Measurements from ENCODE around the gene PRRX2. TPM values are rescaled to one million over a fixed set of nuclear protein-coding genes. Genes with fewer than 3 reads are reported as not detected.
A peak's percentile ranks its signal among the peaks of the same experiment; 100 is the strongest.
"Not testable (repeated sequence)": the region's sequence is repeated elsewhere in the genome, so short reads cannot be mapped to it uniquely, and the experiment has no call there.

PRRX2 gene
- polyA plus RNA-seq, 10 donors = 1.7 to 9.3 (median 3.9) TPM

DNA sequence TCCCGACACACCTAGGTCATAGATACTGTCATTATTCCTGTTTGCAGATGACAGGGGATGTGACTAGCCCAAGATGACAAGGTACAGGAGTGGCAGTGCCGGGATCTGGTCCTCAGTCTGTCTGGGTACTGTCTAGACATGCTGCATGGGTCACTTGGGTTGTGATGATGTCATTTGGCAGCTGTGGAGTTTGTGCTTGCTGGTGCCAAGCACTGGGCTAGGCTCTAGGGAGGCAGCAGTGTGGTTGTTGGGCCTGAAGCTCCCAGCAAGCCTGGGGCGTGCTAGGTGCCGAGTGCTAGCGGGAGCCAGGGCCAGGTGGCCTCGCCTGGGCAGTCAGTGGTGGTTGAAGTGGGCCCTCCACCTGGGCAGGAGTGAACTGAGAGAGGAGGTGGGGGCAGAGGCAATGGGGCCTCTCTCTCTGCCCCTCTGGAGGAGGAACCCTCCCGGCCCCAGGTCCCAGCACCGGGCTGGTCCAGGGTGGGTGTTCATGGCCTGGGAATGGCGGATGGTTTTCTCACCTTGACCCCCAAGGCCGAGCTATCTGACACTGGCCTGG lies 14.7 kb upstream of the PRRX2 start:
- no peak for DNase-seq

DNA sequence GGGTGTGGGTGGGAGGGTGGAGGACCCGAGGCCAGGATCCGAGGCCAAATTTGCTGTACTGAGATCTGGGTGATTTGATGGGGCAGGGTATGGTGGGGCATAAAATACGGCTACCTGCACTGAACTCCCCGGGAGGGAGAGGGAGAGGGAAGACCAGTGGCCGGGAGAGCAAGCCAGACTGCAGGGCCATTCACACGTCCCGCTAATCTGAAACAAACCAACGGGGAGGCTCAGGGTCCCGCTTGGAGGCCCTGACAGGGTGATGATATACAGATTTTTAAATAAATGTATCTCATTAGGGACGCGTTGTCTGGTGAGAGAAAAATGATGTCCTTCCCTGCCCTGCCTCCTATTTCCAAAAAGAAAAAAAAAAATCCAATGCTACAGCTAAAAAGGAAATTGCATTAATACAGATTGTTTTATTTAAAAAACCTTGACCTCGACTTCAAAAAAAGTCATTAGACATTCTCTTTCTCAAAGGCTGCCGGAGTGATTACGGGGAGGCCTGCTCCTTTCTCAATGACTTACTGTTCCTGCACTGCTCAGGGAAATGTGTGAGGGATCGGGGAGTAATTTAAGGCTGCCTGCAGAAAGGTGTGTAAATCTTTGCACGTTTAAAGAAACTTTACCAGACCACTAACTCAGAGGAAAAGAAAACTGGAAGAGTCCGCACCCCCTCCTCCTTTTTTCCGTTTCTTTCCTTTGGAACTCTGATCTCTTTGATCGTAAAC lies 11.5 kb upstream of the PRRX2 start:
- DNase-seq = no peak

DNA sequence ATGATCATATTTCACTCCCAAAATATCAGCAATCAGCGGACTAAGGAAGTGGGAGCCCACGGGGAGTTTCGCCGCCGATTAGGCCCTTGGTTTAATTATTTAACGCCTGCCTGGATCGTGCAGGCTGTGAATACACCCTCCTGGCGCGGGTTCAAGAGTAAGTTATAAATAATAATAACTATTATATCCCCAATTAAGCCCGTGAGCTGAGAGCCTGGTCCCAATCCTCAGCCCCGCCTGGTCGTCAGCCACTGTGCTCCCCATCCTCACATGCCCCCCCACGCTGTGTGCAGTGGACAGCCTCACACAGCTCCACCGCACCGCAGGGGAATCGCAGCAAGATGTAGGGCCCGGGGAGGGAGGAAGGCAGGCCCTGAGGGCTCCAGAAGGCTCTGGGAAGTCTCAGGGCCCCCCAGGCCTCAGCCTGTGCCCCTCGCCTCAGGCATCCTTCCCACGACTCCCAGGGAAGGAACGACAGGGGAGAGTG lies 10.8 kb upstream of the PRRX2 start:
- no peak for DNase-seq

DNA sequence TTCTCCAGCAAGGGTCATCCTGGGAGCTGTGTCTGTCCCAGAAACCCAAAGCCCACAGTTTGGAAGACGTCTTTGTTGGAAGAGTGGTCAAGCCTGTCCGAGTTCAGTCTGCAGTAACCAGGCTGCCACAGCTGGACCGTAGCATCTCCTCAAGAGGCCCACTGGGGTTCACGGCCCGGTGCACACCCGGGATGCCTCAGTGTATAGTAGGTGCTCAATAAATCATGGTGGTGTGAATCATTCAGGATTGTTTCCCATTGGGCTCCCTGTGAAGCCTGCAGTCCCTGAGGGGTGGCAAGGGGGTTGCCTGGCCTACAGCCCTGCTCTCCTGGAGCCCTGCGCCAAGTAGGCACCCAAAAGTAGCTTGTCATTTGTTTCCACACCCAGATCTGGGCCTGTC lies 10.3 kb upstream of the PRRX2 start:
- DNase-seq = no peak

DNA sequence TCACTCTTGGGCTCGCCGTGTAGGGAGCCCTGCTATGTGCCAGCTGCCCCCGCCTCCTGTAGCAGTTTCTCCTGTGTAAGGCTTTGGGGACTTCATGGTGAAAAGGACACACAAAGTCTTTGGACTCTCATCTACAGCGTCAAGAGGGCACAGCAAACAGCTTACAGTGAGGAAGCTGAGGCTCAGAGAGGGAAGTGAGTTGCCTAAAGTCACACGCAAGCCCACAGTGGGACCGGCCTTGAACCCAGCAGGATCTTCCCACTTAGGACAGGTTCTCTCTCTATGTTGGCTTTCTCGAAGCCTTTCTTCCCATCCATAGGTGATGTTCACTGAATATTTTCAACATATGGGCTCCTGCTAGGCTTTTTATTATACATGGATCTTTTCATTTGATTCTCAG lies 9.8 kb upstream of the PRRX2 start:
- no peak for DNase-seq

DNA sequence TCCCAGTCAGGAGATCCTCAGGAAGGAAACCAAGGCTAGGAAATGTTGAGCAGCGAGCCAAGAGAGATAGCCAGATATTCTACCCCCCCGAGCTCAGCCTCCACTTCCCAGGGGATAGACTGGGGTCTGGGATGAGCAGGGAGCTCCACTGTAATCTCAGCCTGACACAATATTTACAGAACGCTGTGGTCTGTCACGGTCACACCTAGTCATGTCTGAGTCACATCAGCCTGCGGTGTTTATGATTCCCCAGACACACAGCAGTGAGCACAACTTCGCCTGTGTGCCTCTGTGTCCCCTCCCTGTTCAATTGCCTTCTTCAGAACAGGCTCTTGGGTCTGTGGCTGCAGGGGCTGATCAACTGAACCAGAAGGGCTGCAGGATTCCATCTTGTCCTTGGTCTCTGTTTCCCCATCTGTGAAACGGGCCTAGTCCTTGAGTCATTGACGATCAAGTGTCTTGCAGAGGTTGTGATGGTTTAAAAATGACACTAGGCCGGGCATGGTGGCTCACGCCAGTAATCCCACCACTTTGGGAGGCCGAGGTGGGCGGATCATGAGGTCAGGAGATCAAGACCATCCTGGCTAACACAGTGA lies 8.6 kb upstream of the PRRX2 start:
- peak in 1 of 3 donors; percentile 68 for DNase-seq

DNA sequence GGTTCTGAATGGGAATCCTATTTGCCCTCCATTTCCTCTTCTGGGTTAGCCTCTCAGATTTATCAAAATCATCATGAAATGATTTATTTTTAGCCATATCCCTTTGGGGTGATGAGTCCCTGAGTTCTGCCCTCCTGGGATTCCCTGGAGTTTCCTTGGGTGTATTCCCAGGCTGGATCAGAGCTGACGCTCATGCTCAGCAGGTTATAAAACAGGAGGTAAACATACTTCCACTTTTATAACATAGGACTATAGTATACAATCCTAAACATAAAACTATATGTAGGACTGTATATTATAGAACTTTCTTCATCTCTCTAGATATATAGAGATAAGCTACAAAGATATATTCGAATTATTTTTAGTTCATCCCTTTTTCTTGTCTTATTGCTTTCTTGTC lies 4.4 kb upstream of the PRRX2 start:
- no peak for DNase-seq

DNA sequence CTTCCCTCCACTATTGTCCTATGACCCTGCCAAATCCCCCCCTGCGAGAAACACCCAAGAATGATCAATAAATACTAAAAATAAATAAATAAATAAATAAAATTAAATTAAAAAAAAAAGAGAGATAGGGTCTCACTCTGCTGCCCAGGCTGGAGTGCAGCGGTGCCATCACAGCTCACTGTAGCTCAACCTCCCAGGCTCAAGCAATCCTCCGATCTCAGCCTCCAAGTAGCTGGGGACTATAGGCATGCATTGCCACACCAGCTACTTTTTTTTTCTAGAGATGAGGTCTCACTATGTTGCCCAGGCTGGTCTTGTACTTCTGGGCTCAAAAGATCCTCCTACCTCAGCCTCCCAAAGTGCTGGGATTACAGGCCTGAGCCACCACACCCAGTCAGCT lies 3.2 kb upstream of the PRRX2 start:
- not testable (repeated sequence) for DNase-seq

DNA sequence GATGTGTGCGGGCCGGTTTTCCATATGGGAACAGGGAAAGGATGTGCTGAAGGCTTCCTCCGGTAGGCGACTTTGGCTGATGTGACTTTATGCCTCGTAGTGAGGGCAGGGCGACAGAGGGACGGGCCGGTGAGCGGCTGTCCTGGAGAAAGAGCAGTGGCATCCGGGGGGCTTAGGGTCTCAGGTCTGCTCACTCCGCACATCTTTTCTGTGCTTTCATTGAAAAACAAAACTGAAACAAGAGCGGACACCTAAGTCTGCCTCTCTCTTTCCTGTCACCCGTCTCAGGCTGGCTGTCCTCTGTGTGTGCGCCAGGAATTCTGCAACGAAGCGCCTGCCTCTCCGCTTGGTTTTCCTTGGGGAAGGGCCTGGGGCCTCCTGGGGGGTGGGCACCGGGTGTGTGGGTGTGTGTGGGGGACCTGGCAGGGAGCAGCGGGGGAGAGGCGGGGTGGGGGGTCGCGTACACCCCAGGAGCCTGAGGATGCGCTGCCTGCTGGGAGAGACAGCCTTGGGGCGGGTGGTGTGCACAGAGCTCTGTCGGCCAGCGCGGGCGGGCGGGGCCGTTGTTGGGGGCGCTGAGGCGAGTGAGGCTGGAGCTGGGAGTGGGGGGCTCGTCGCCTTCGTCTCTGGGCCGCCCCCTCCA lies 580 bp upstream of the PRRX2 start:
- peak in 1 of 3 donors; percentile 37 for DNase-seq

DNA sequence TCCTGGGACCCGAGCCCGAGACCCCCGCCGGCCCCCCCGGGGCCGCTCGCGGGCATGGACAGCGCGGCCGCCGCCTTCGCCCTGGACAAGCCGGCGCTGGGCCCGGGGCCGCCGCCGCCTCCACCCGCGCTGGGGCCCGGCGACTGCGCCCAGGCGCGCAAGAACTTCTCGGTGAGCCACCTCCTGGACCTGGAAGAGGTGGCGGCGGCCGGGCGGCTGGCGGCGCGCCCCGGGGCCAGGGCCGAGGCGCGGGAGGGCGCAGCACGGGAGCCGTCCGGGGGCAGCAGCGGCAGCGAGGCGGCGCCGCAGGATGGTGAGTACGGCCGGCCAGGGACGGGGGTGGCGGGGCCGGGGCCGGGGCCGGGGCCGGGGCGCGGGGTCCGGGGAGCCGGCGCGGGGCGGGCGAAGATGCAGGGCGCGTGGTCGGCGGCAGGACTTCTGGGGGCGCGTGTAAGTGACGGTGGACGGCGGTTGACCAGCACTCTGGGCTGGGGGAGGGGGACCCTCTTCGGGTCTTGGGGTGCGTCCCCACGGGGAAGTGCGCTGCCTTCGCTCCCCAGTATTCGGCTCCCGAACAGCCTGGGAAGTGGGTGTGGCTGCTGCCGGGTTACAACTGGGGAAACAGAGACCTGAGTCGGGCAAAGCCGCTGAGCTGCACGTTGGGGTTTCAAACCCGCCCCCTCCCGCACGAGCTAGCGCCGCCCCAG lies 520 bp downstream of the PRRX2 start:
- DNase-seq = no peak

DNA sequence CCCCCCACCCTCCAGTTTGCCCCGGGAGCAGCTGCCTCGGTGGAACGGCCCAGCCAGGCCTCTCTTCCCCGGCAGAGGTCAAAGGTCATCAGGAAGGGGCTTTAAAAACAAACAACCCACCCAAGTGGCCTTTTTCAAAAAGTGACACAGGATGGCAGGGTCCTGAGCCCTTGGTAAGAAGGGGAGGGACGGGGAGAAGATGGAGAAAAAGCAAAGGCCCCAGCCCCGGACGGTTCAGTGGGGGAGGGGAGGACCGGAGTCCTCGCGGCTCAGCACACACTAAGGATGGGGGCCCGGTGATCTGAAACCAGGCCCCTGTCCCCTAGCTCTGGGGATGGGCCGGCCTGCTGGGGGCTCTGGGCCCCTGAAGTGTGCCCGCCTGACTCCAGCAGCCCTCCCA lies 1.1 kb downstream of the PRRX2 start:
- DNase-seq = no peak

DNA sequence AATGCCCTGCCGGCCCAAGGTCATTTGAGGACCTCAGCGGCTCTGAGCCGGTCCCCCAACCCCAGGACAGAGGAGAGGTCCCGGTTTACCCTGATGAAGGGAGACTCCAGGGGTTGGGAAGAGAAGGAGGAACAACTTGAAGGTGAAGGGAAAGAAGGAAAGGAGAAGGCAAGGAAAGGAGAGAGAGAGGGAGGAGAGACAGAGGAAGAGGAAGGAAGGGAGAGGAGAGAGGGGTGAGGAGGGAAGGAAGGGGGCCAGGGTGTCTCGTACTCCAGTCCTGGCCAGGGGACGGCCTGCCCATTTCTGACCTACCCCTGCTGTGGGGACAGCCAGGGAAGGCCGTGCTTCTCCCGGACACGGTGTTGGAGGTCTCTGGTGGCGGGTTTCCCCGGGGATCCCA lies 1.9 kb downstream of the PRRX2 start:
- DNase-seq = no peak

DNA sequence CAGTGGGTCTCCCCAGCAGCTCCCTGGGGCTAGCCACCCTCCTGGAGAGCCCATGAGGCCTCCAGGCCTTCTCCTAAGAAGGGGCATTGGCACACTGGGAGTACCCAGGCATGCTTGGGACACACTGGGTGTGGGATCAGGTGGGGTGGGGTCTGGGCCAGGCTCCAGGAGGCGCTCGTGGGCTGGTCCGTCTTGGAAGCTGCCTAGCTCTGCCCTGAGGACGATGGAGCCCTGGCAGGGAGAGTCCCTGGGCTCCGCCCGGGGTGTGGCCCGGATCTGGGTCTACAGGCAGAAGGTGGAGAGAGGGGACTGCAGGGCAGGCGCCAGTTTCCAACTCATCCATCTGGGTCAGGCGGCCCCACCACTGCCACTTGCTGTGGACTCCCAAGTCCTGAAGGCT lies 2.4 kb downstream of the PRRX2 start:
- DNase-seq = no peak

DNA sequence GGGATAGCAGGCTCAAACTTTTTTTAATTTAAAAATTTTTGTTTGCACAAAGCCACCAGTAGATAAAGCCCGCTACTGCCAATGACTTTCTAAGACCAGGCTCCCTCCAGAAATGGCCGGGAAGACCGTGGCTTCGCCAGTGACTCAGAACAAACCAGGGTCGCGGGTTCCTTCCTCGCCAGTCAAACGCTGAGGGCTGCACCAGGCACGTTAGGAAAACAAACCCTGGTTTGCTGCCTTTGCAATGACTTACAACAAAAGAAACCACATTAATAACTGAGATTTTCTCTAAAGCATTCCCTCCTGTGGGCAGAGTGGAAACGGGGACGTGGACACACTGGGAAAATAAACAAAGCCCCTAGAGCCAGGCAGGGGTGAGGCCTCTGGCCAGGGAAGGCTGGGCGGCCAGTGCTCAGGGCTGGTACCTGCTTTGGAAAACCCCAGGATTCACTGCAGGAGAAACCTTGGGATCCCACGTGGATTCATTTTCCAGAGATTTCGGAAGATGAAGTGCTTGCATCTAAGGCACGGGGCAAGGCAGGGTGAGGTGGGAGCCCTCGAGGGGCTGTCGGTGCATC lies 3.8 kb downstream of the PRRX2 start:
- DNase-seq = peak in 1 of 3 donors; percentile 40

DNA sequence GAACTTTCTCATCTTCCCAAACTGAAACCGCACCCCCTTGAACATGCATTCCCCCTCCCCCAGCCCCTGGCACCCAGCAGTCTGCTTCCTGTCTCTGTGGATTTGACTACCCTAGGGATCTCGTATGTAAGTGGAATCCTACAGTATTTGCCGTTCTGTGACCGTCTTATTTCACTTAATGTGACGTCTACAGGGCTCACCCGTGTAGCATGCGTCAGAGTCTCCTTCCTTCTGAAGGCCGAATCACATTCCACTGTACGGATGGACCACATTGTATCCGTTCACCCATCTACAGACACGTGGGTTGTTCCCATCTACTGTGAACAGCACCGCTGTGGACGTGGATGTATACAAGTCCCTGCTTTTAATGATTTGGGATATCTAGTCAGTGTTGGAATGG lies 4.5 kb downstream of the PRRX2 start:
- no peak for DNase-seq

DNA sequence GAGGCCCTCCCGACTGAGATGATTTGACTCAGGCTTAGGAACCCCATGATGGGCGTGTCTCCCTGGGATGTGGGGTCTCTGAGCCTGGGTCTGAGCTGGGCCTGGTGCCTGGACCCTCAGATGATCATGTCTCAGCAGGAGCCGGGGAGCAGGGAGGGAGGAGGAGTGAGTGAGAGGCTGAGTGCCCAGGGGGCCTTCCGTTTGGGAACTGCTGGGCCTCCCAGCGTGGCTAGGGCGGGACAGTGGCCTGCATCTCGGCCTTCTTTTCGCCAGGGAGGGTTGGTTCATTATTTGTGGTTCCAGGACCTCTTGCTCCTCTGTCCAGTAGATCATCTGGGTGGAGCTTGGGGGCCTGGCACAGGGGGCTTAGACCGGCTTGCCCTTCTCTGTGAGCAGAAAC lies 5.6 kb downstream of the PRRX2 start:
- no peak for DNase-seq

DNA sequence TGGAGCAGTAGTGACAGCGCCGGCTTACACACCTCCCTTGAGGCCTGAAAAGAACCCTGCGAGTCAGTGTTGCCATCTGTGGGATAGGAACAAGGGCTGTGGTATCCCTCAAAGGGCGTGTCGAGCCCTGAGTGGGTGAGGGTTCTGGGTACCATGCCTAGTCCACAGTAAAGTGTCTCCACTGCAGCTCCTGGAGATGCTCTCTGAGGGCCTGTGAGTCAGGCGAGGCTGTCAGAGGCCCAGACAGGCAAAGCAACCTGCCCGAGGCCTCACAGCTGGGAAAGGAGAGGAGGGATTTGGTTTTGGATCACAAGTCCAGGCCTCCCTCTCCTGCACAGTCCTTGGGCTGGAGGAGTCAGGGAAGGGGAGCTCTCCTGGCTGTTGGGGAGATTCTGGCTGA lies 6.1 kb downstream of the PRRX2 start:
- DNase-seq = no peak

DNA sequence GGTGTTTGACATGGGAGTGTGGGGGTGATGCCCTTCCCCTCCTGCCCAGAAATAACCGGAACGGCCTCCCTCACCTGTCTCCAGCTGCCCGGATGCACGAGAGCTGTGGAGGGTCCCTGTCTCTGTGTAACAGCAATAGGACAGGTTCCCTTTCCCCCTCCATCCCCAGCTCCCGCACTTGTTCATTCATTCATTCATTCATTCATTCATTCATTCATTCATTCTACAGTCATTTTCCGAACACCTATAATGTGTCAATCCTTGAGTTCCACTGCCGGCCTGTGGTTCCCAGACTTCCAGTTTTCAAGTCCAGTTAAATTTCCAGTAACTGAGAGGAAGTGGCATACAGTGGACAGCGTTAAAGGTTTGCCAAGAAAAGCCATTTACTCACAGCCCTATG lies 7.3 kb downstream of the PRRX2 start:
- no peak for DNase-seq

DNA sequence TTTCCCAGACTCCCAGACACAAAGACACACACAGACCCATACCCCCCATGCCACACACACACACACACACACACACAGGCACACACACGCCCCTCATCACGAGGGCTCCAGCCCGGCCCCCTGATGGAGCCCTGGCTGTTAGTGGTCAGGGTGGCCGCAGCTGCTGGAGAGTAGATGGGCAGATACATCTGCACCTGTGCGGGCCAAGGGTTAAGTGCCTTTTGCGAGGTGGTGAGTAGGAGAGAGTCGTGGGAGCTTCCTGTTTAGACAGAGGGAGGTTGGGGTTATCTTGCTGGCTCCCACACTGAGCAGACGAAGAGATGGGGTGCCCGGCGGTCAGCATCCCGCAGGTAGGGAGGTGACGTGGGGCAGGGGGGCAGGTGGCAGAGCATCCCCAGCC lies 8.2 kb downstream of the PRRX2 start:
- no peak for DNase-seq

DNA sequence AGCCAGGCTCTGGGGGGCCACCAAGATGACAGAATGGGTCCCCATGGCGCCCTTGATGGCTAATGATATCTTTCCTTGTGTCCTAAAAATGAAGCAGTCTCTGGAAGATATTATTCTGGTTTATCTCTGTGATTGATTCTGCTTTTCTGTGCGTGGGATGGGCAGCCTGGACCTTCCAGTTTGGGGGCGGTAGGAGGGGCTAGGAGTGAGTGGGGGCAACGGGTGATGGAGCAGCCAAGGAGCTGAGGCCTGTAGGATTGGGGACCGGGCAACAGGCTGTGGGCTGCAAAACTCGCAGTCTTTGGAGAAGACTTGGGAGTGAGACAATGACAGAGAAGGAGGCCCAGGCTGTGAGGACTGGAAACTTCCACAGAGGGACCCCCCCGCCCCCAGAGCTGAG lies 8.8 kb downstream of the PRRX2 start:
- no peak for DNase-seq

DNA sequence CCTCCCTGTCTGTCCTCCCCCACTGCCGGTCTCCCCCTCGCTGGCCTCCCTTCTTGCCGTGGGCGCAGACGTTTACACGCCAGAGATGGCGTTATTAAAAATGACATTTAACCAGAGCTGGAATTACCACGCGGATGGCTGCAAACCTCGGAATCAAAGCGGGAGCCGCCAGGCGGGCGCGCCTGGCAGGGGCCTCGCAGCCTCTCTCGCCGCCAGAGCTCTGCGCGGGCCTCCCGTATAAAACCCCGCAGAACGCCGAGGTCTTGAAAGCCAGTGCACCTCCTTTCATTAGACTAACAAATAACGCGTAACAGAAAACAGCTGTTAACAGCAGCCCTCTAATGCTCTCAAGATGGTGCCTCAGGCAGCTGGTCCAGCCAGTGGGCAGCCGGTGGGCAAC lies 10.2 kb downstream of the PRRX2 start:
- DNase-seq = peak in 1 of 3 donors; percentile 47

DNA sequence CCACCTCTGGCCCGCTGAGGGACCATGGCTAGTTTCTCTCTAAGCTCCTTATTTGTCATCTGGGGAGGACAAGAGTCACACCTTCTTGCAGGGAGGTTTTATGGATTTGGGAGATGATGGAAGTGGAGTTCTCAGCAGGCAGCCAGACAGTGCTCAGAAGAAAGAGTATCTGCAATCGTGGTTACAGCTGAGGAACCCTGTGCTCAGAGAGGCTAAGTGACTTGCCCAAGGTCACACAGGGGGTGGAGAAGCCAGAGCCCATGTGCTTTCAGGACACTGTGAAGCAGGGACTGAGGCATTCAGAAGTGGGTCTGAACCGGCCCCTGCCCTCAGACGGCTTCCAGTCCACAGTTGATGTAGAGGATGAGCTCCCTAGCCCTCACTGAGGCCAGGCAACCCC lies 10.8 kb downstream of the PRRX2 start:
- no peak for DNase-seq

Data from muscle of back (tissue), 11 donors.